H9 (cell line): ENCODE data around the gene ZNF503. TPM values are rescaled to one million over a fixed set of nuclear protein-coding genes. Genes with fewer than 3 reads are reported as not detected.

Experiments
- DNase-seq: peaks from one replicate; pipeline ENCODE4 v3.0.0-alpha.2; 2017
- H2AFZ ChIP-seq: one replicate; pipeline ENCODE4 v1.6.1; 2013; ENCODE audit warnings: mild to moderate bottlenecking, low read length, control low read depth, moderate library complexity
- H2AK5ac ChIP-seq: 2 replicates; pipeline ENCODE4 v1.6.1; 2013; ENCODE audit warnings: low read length, control low read depth, mixed read lengths; ENCODE audit not compliant: insufficient read length
- H2BK120ac ChIP-seq: one replicate; pipeline ENCODE4 v1.6.1; 2013; ENCODE audit warnings: low read depth, mild to moderate bottlenecking, low read length, control low read depth, inconsistent platforms; ENCODE audit not compliant: poor library complexity, severe bottlenecking
- H2BK12ac ChIP-seq: 2 replicates; pipeline ENCODE4 v1.6.1; 2013; ENCODE audit warnings: low read length, control low read depth, mixed read lengths, low read depth; ENCODE audit not compliant: insufficient read length
- H2BK15ac ChIP-seq: 2 replicates; pipeline ENCODE4 v1.6.1; 2013; ENCODE audit warnings: low read depth, low read length, control low read depth
- H2BK20ac ChIP-seq: one replicate; pipeline ENCODE4 v1.6.1; 2013; ENCODE audit warnings: low read depth, mild to moderate bottlenecking, low read length, control low read depth, inconsistent platforms; ENCODE audit not compliant: poor library complexity, severe bottlenecking
- H2BK5ac ChIP-seq: 2 replicates; pipeline ENCODE4 v1.6.1; 2013; ENCODE audit warnings: low read length, control low read depth, mixed read lengths; ENCODE audit not compliant: insufficient read length
- H3K14ac ChIP-seq: 2 replicates; pipeline ENCODE4 v1.6.1; 2013; ENCODE audit warnings: low read length, control low read depth; ENCODE audit not compliant: insufficient read depth
- H3K18ac ChIP-seq: 2 replicates; pipeline ENCODE4 v1.6.1; 2013; ENCODE audit warnings: low read depth, mild to moderate bottlenecking, mixed read lengths, low read length, control low read depth; ENCODE audit not compliant: insufficient read length
- H3K23ac ChIP-seq: 2 replicates; pipeline ENCODE4 v1.6.1; 2013; ENCODE audit warnings: low read length, control low read depth, mixed read lengths, low read depth; ENCODE audit not compliant: insufficient read length
- H3K23me2 ChIP-seq: 2 replicates; pipeline ENCODE4 v1.6.1; 2013; ENCODE audit warnings: low read depth, mild to moderate bottlenecking, mixed read lengths, low read length, control low read depth; ENCODE audit not compliant: insufficient read length, poor library complexity, severe bottlenecking
- H3K27ac ChIP-seq: 2 replicates; pipeline ENCODE4 v1.5.1; 2013; ENCODE audit warnings: low read length, control low read depth, mixed read lengths, low read depth; ENCODE audit not compliant: insufficient read length
- H3K27me3 ChIP-seq: 2 replicates; pipeline ENCODE4 v1.6.1; 2013; ENCODE audit warnings: low read length, control low read depth, inconsistent platforms; ENCODE audit not compliant: insufficient read depth
- H3K4ac ChIP-seq: 2 replicates; pipeline ENCODE4 v1.6.1; 2013; ENCODE audit warnings: low read depth, mild to moderate bottlenecking, control low read depth, inconsistent platforms, low read length, moderate library complexity
- H3K4me1 ChIP-seq: 2 replicates; pipeline ENCODE4 v1.6.1; 2013; ENCODE audit warnings: low read length, control low read depth, inconsistent platforms; ENCODE audit not compliant: insufficient read depth
- H3K4me2 ChIP-seq: 2 replicates; pipeline ENCODE4 v1.6.1; 2013; ENCODE audit warnings: low read length, control low read depth, mixed read lengths; ENCODE audit not compliant: insufficient read length, insufficient read depth
- H3K56ac ChIP-seq: 2 replicates; pipeline ENCODE4 v1.6.1; 2013; ENCODE audit warnings: low read depth, mild to moderate bottlenecking, mixed read lengths, low read length, control low read depth; ENCODE audit not compliant: insufficient read length
- H3K79me1 ChIP-seq: 2 replicates; pipeline ENCODE4 v1.6.1; 2013; ENCODE audit warnings: low read depth, mild to moderate bottlenecking, moderate library complexity, low read length, control low read depth, inconsistent platforms; ENCODE audit not compliant: insufficient read depth, poor library complexity, severe bottlenecking
- H3K79me2 ChIP-seq: 2 replicates; pipeline ENCODE4 v1.6.1; 2013; ENCODE audit warnings: low read length, control low read depth, inconsistent platforms; ENCODE audit not compliant: insufficient read depth
- H3K9ac ChIP-seq: 2 replicates; pipeline ENCODE4 v1.6.1; 2013; ENCODE audit warnings: low read length, control low read depth, mixed read lengths; ENCODE audit not compliant: insufficient read length; ENCODE audit errors: extremely low read depth
- H3K9me3 ChIP-seq: one replicate; pipeline ENCODE4 v1.6.1; 2013; ENCODE audit warnings: low read depth, low read length, inconsistent platforms; ENCODE audit not compliant: control insufficient read depth
- H3T11ph ChIP-seq: one replicate; pipeline ENCODE4 v1.6.1; 2013; ENCODE audit warnings: mild to moderate bottlenecking, low read length, control low read depth, inconsistent platforms
- H4K20me1 ChIP-seq: one replicate; pipeline ENCODE4 v1.6.1; 2013; ENCODE audit not compliant: control insufficient read depth, insufficient read length, insufficient read depth
- H4K5ac ChIP-seq: 2 replicates; pipeline ENCODE4 v1.6.1; 2013; ENCODE audit warnings: low read depth, mild to moderate bottlenecking, mixed read lengths, low read length, control low read depth; ENCODE audit not compliant: insufficient read length
- H4K8ac ChIP-seq: replicated peaks from 2 replicates; pipeline ENCODE4 v1.6.1; 2013; ENCODE audit warnings: low read length, control low read depth, mixed read lengths, low read depth; ENCODE audit not compliant: insufficient read length
- H4K91ac ChIP-seq: 2 replicates; pipeline ENCODE4 v1.6.1; 2013; ENCODE audit warnings: low read depth, mild to moderate bottlenecking, moderate library complexity, mixed read lengths, low read length, control low read depth; ENCODE audit not compliant: insufficient read length
- H3K27ac Mint-ChIP-seq, 3 experiments: 2 replicates in 2 of 3; 3 replicates in 1 of 3; pipeline ENCODE4 v1.8.0; 2020 to 2021; ENCODE audit warnings: mixed read lengths in 3 of 3, mild to moderate bottlenecking in 1 of 3, moderate library complexity in 1 of 3
- H3K27me3 Mint-ChIP-seq: 2 replicates; pipeline ENCODE4 v1.8.0; 2021; ENCODE audit warnings: low read depth, mild to moderate bottlenecking, moderate library complexity, mixed read lengths
- H3K36me3 Mint-ChIP-seq, 3 experiments: 2 replicates in 2 of 3; 3 replicates in 1 of 3; pipeline ENCODE4 v1.8.0; 2020 to 2021; ENCODE audit warnings: low read depth in 3 of 3, mixed read lengths in 3 of 3; ENCODE audit not compliant: insufficient read depth in 1 of 3
- H3K4me1 Mint-ChIP-seq, 2 experiments: 2 replicates each; pipeline ENCODE4 v1.8.0; 2020; ENCODE audit warnings: mixed read lengths in 2 of 2
- H3K4me3 Mint-ChIP-seq, 2 experiments: 2 replicates in 1 of 2; 3 replicates in 1 of 2; pipeline ENCODE4 v1.8.0; 2020 to 2021; ENCODE audit warnings: mild to moderate bottlenecking in 2 of 2, mixed read lengths in 2 of 2, moderate library complexity in 1 of 2
- H3K9me3 Mint-ChIP-seq, 2 experiments: 2 replicates in 1 of 2; 3 replicates in 1 of 2; pipeline ENCODE4 v1.8.0; 2020; ENCODE audit warnings: mild to moderate bottlenecking in 2 of 2, mixed read lengths in 2 of 2, moderate library complexity in 1 of 2
- CTCF ChIP-seq: fragments of 200-600 bp; sonication (generic); conservative IDR thresholded peaks from 3 replicates; pipeline ENCODE4 v1.8.0; 2021; ENCODE audit warnings: antibody characterized with exemption, mild to moderate bottlenecking
- WGBS: extraction: QIAGEN DNeasy Blood & Tissue Kit; methylation state at CpG from one replicate; pipeline ENCODE4 v1.1.7; 2013; ENCODE audit warnings: missing lambda C conversion rate, low lambda C conversion rate, mixed read lengths; ENCODE audit not compliant: insufficient read length; ENCODE audit errors: extremely low coverage; 5-methylcytosine and 5-hydroxymethylcytosine counted together
- total RNA-seq: library from RNA; stranded (reverse); gene quantifications from 2 replicates; pipeline ENCODE4 v1.2.1, GENCODE V29; 2021

The ZNF503 gene
- total RNA-seq, 1 experiment from 2014 or later = 0.09 TPM

GRCh38 chr10:75408911-75409885, 7.6 kb upstream of the ZNF503 start:
- Histone ChIP-seq H2BK15ac (no peak overlapping the region), H3K23me2 (peaks cover 20% of the 10 kb centered on the region), H4K91ac (no peak overlapping the region), H3K4ac (no peak overlapping the region), H3K27ac (no peak overlapping the region), H4K8ac (no peak overlapping the region), H3K4me1 (no peaks in the 10 kb centered on the region), H3K9me3 (no peaks in the 10 kb centered on the region), H4K5ac (no peak overlapping the region), H2BK120ac (no peak overlapping the region), H2AFZ (no peak overlapping the region), H4K20me1 (peaks cover 3% of the 10 kb centered on the region), H2BK5ac (no peak overlapping the region), H3K14ac (no peak overlapping the region), H3K9ac (no peak overlapping the region), H3K79me1 (no peaks in the 10 kb centered on the region), H3K4me2 (peak overlapping the region; percentile 18), H3K56ac (no peak overlapping the region), H2BK12ac (no peak overlapping the region), H3K18ac (no peak overlapping the region), H3K79me2 (no peaks in the 10 kb centered on the region), H2AK5ac (no peak overlapping the region), H3T11ph (no peak overlapping the region), H2BK20ac (no peak overlapping the region), H3K23ac (no peak overlapping the region), H3K27me3 (peaks cover 88% of the 10 kb centered on the region)
- no CpG with 5 or more reads among the region's 76 CpGs for WGBS
- Mint-ChIP-seq H3K4me1 (peaks cover 23 to 34% of the 10 kb centered on the region in 2 experiments), H3K27me3 (peaks cover 98% of the 10 kb centered on the region), H3K4me3 (peak overlapping the region; percentile 75 to 83), H3K36me3 (no peaks in the 10 kb centered on the region; a peak in 1 of 7 replicates), H3K9me3 (no peaks in the 10 kb centered on the region; a peak in 3 of 5 replicates), H3K27ac (no peak overlapping the region; a peak in 1 of 7 replicates)
- peak; percentile 21; the same call in 2 of the 3 replicates for TF ChIP-seq CTCF
- DNase-seq = peak; percentile 79
